PFSK-1 (cell line): ENCODE data around the gene EP400.

Experiments
- POLR2AphosphoS5 ChIP-seq: IDR thresholded peaks from 2 replicates; pipeline ENCODE4 v1.6.1; 2012; ENCODE audit warnings: low read depth, mild to moderate bottlenecking, control low read depth, low read length, moderate library complexity
- SIN3A ChIP-seq: IDR thresholded peaks from 2 replicates; pipeline ENCODE4 v1.6.1; 2012; ENCODE audit warnings: mild to moderate bottlenecking, low read length, moderate library complexity, borderline replicate concordance; ENCODE audit not compliant: insufficient read depth
- TAF1 ChIP-seq: IDR thresholded peaks from 2 replicates; pipeline ENCODE4 v1.6.1; 2012; ENCODE audit warnings: low read length, control low read depth, borderline replicate concordance; ENCODE audit not compliant: insufficient read depth
- TF ChIP-seq, protein P1 (sequence below), 2 experiments: IDR thresholded peaks; 2 replicates each; pipeline versions ENCODE4 v1.6.1 to v1.8.0; 2011 to 2012; ENCODE audit warnings: low read depth in 2 of 2, low read length in 2 of 2, control low read depth in 1 of 2, inconsistent platforms in 1 of 2, mild to moderate bottlenecking in 1 of 2, moderate library complexity in 1 of 2; ENCODE audit not compliant: insufficient read depth in 1 of 2

DNA sequence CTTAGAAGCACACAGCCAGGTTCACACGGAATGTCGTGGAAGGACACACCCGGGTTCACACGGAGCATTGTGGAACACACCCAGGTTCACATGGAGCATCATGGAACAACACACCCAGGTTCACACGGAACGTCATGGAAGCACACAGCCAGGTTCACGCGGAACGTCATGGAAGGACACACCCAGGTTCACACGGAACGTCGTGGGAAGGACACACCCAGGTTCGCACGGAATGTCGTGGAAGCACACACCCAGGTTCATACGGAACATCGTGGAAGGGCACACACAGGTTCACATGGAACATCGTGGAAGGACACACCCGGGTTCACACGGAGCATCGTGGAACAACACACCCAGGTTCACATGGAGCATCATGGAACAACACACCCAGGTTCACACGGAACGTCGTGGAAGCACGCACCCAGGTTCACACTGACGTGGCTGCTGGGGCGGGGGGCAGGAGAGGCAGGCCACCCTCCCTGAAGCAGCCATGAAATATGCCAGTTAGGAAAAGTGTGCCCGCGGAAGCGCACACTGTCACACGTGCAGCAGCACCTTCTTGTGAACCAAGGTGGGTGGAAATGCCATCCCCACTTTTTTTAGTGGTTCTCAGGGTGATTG, 86.4 kb downstream of the EP400 start:
- TF ChIP-seq POLR2AphosphoS5 (no peak), TAF1 (no peak), SIN3A (no peak)
- TF ChIP-seq, protein P1, sequence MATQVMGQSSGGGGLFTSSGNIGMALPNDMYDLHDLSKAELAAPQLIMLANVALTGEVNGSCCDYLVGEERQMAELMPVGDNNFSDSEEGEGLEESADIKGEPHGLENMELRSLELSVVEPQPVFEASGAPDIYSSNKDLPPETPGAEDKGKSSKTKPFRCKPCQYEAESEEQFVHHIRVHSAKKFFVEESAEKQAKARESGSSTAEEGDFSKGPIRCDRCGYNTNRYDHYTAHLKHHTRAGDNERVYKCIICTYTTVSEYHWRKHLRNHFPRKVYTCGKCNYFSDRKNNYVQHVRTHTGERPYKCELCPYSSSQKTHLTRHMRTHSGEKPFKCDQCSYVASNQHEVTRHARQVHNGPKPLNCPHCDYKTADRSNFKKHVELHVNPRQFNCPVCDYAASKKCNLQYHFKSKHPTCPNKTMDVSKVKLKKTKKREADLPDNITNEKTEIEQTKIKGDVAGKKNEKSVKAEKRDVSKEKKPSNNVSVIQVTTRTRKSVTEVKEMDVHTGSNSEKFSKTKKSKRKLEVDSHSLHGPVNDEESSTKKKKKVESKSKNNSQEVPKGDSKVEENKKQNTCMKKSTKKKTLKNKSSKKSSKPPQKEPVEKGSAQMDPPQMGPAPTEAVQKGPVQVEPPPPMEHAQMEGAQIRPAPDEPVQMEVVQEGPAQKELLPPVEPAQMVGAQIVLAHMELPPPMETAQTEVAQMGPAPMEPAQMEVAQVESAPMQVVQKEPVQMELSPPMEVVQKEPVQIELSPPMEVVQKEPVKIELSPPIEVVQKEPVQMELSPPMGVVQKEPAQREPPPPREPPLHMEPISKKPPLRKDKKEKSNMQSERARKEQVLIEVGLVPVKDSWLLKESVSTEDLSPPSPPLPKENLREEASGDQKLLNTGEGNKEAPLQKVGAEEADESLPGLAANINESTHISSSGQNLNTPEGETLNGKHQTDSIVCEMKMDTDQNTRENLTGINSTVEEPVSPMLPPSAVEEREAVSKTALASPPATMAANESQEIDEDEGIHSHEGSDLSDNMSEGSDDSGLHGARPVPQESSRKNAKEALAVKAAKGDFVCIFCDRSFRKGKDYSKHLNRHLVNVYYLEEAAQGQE (IDR thresholded peaks at IDR 0.05; ENCODE audit: insufficient read depth in 1 of 2, low read depth in 2 of 2, low read length in 2 of 2), result no peak
